Measurements from ENCODE around the gene EVI5.

Gene EVI5

GRCh38 chr1:92551916-92552315, 233.0 kb downstream of the EVI5 start:
- Histone ChIP-seq H3K9me3 (ENCODE audit: insufficient read depth, low read length, severe bottlenecking) (no peaks in the 10 kb centered on the region), H3K27me3 (ENCODE audit: insufficient read depth, low read length, poor library complexity) (no peaks in the 10 kb centered on the region), H3K4me2 (ENCODE audit: insufficient read depth, low read length) (no peak overlapping the region), H3K36me3 (ENCODE audit: insufficient read depth, low read length) (no peaks in the 10 kb centered on the region), H3K4me1 (ENCODE audit: insufficient read depth, low read length) (peaks cover 12% of the 10 kb centered on the region), H3K9ac (ENCODE audit: low read depth, low read length) (no peak overlapping the region), H2AFZ (ENCODE audit: low read depth, low read length) (no peak overlapping the region), H3K4me3 (ENCODE audit: low read depth in 1 of 2, low read length in 2 of 2) (no peak overlapping the region), H4K20me1 (ENCODE audit: insufficient read depth, low read length) (no peaks in the 10 kb centered on the region), H3K79me2 (ENCODE audit: insufficient read depth, low read length) (no peaks in the 10 kb centered on the region), H3K27ac (ENCODE audit: low read length) (no peak overlapping the region)
- no peak for TF ChIP-seq EZH2 (IDR thresholded peaks at IDR 0.05; ENCODE audit: borderline replicate concordance, low read depth, low read length, severe bottlenecking)
- TF ChIP-seq, protein P1, sequence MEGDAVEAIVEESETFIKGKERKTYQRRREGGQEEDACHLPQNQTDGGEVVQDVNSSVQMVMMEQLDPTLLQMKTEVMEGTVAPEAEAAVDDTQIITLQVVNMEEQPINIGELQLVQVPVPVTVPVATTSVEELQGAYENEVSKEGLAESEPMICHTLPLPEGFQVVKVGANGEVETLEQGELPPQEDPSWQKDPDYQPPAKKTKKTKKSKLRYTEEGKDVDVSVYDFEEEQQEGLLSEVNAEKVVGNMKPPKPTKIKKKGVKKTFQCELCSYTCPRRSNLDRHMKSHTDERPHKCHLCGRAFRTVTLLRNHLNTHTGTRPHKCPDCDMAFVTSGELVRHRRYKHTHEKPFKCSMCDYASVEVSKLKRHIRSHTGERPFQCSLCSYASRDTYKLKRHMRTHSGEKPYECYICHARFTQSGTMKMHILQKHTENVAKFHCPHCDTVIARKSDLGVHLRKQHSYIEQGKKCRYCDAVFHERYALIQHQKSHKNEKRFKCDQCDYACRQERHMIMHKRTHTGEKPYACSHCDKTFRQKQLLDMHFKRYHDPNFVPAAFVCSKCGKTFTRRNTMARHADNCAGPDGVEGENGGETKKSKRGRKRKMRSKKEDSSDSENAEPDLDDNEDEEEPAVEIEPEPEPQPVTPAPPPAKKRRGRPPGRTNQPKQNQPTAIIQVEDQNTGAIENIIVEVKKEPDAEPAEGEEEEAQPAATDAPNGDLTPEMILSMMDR (IDR thresholded peaks at IDR 0.05; ENCODE audit: borderline replicate concordance, extremely low read depth, low read length, poor library complexity, severe bottlenecking): no peak
- DNase-seq (no peak), ATAC-seq (ENCODE audit: insufficient read depth, low read depth) (no peak)

DNA sequence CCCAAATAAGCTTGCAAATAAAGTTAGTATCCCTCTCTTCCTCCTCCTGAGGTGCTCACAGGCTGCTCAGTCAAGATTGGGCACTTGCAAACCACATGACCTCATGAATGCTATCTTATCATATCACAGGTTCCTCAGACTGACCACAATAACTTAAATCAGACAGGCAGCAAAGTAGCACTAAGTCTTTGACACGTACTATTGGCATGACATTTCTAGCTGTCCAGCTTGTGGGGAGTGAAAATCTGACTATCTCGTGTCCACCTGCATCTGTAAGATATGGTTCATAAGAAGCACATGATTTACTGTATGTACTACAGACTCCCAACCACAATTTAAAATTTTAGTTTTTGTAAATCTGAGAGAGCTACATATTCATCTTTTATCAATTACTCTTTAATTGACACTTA, 240.1 kb downstream of the EVI5 start:
- H3K4me1 ChIP-seq (ENCODE audit: insufficient read depth, low read length): no peaks in the 10 kb centered on the region
- H3K27me3 ChIP-seq (ENCODE audit: insufficient read depth, low read length, poor library complexity): no peaks in the 10 kb centered on the region
- no peak overlapping the region for H3K9ac ChIP-seq (ENCODE audit: low read depth, low read length)
- no peaks in the 10 kb centered on the region for H3K79me2 ChIP-seq (ENCODE audit: insufficient read depth, low read length)
- no peaks in the 10 kb centered on the region for H3K36me3 ChIP-seq (ENCODE audit: insufficient read depth, low read length)
- DNase-seq: no peak
- TF ChIP-seq, protein P1 (IDR thresholded peaks at IDR 0.05; ENCODE audit: borderline replicate concordance, extremely low read depth, low read length, poor library complexity, severe bottlenecking): no peak
- TF ChIP-seq EZH2 (IDR thresholded peaks at IDR 0.05; ENCODE audit: borderline replicate concordance, low read depth, low read length, severe bottlenecking): no peak
- H3K4me2 ChIP-seq (ENCODE audit: insufficient read depth, low read length): no peak overlapping the region
- H3K4me3 ChIP-seq (ENCODE audit: low read depth in 1 of 2, low read length in 2 of 2): no peak overlapping the region
- ATAC-seq (ENCODE audit: insufficient read depth, low read depth): peak; percentile 47; the same call in 2 of the 3 replicates
- H3K9me3 ChIP-seq (ENCODE audit: insufficient read depth, low read length, severe bottlenecking): no peaks in the 10 kb centered on the region
- no peak overlapping the region for H2AFZ ChIP-seq (ENCODE audit: low read depth, low read length)
- H4K20me1 ChIP-seq (ENCODE audit: insufficient read depth, low read length): no peaks in the 10 kb centered on the region
- no peak overlapping the region for H3K27ac ChIP-seq (ENCODE audit: low read length)

DNA sequence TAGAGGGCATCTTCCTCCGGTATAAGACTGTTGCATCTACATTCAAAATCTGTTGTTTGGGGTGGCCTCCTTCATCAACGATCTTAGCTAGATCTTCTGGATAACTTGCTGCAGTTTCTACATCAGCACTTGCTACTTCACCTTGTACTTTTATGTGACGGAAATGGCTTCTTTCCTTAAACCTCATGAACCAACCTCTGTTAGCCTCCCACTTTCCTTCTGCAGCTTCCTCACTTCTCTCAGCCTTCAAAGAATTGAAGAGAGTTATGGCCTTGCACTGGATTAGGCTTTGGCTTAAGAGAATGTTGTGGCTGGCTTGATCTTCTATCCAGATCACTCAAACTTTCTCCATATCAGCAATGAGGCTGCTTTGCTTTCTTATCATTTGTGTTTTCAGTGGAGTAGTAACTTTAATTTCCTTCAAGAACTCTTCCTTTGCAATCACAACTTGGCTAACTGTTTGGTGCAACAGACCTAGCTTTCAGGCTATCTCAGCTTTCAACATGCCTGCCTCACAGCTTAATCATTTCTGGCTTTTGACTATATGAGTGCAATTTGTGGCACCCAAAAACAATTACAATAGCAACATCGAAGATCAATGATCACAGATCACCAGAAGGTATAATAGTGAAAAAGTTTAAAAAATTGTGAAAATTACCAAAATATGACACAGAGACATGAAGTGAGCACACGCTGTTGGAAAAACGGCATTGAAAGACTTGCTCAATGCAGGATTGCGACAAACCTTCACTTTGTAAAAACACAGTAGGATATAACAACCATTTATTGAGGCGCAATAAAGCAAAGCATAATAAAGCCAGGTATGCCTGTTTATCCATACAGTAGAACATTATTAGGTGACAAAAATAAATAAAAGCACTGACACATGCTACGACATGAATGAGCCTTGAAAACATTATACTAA, 241.5 kb downstream of the EVI5 start:
- H3K27me3 ChIP-seq (ENCODE audit: insufficient read depth, low read length, poor library complexity): no peaks in the 10 kb centered on the region
- no peaks in the 10 kb centered on the region for H4K20me1 ChIP-seq (ENCODE audit: insufficient read depth, low read length)
- H3K36me3 ChIP-seq (ENCODE audit: insufficient read depth, low read length): no peaks in the 10 kb centered on the region
- ATAC-seq (ENCODE audit: insufficient read depth, low read depth) (no peak), DNase-seq (no peak)
- H3K4me2 ChIP-seq (ENCODE audit: insufficient read depth, low read length): no peak overlapping the region
- H3K9ac ChIP-seq (ENCODE audit: low read depth, low read length): no peak overlapping the region
- TF ChIP-seq EZH2 (IDR thresholded peaks at IDR 0.05; ENCODE audit: borderline replicate concordance, low read depth, low read length, severe bottlenecking): no peak
- TF ChIP-seq, protein P1 (IDR thresholded peaks at IDR 0.05; ENCODE audit: borderline replicate concordance, extremely low read depth, low read length, poor library complexity, severe bottlenecking): no peak
- no peak overlapping the region for H3K4me3 ChIP-seq (ENCODE audit: low read depth in 1 of 2, low read length in 2 of 2)
- no peaks in the 10 kb centered on the region for H3K9me3 ChIP-seq (ENCODE audit: insufficient read depth, low read length, severe bottlenecking)
- peak overlapping the region; percentile 3; the same call in 1 of the 2 replicates for H2AFZ ChIP-seq (ENCODE audit: low read depth, low read length)
- H3K79me2 ChIP-seq (ENCODE audit: insufficient read depth, low read length): no peaks in the 10 kb centered on the region
- peaks cover 7% of the 10 kb centered on the region for H3K4me1 ChIP-seq (ENCODE audit: insufficient read depth, low read length)
- H3K27ac ChIP-seq (ENCODE audit: low read length): no peak overlapping the region

Measured in DND-41 (cell line).